GM18507 (cell line): ENCODE data around the gene MAN2A1.
"Not testable (repeated sequence)": the region's sequence is repeated elsewhere in the genome, so short reads cannot be mapped to it uniquely, and the experiment has no call there.

ENCODE experiments used
- DNase-seq: peaks from one replicate; pipeline ENCODE4 v3.0.0; 2011; ENCODE audit warnings: low read depth; ENCODE audit not compliant: insufficient read length; ENCODE audit errors: extremely low spot score
- FAIRE-seq: peaks from 2 replicates; lab custom pipeline; 2011; peaks lifted over from hg19 to GRCh38; lab: Jason Lieb, UNC

MAN2A1 gene

GRCh38 chr5:109788596-109788995 is 98.9 kb downstream of the MAN2A1 start:
- DNase-seq (peak; percentile 25), FAIRE-seq (peak; percentile 55)

GRCh38 chr5:109792613-109793012 is 102.9 kb downstream of the MAN2A1 start:
- no peak for DNase-seq
- no peak for FAIRE-seq

GRCh38 chr5:109803854-109804253 is 114.1 kb downstream of the MAN2A1 start:
- DNase-seq (no peak), FAIRE-seq (peak; percentile 59)

- FAIRE-seq (peak; percentile 36), DNase-seq (no peak)
Observed at GRCh38 chr5:109805472-109805871, 115.7 kb downstream of the MAN2A1 start.

GRCh38 chr5:109805883-109806282 is 116.2 kb downstream of the MAN2A1 start:
- no peak for DNase-seq
- peak; percentile 15 for FAIRE-seq

- FAIRE-seq (no peak), DNase-seq (no peak)
Observed at GRCh38 chr5:109812698-109813097, 123.0 kb downstream of the MAN2A1 start.

- FAIRE-seq (no peak), DNase-seq (no peak)
Observed at GRCh38 chr5:109816732-109817131, 127.0 kb downstream of the MAN2A1 start.

- no peak for FAIRE-seq
- DNase-seq, result no peak
Observed at GRCh38 chr5:109819878-109820277, 130.2 kb downstream of the MAN2A1 start.

- DNase-seq (no peak), FAIRE-seq (no peak)
Observed at GRCh38 chr5:109823597-109823996, 133.9 kb downstream of the MAN2A1 start.

GRCh38 chr5:109825450-109825849 is 135.7 kb downstream of the MAN2A1 start:
- DNase-seq (no peak), FAIRE-seq (no peak)

- no peak for DNase-seq
- FAIRE-seq, result peak; percentile 39
Observed at GRCh38 chr5:109826426-109826825, 136.7 kb downstream of the MAN2A1 start.

- FAIRE-seq (no peak), DNase-seq (no peak)
Observed at GRCh38 chr5:109829331-109829730, 139.6 kb downstream of the MAN2A1 start.

GRCh38 chr5:109830955-109831502 is 141.3 kb downstream of the MAN2A1 start:
- DNase-seq, result no peak
- no peak for FAIRE-seq

- FAIRE-seq, DNase-seq: not testable (repeated sequence)
Observed at GRCh38 chr5:109832207-109833188, 142.8 kb downstream of the MAN2A1 start.

- no peak for FAIRE-seq
- DNase-seq, result no peak
Observed at GRCh38 chr5:109833946-109834345, 144.2 kb downstream of the MAN2A1 start.

- DNase-seq (no peak), FAIRE-seq (no peak)
Observed at GRCh38 chr5:109836280-109836679, 146.6 kb downstream of the MAN2A1 start.

GRCh38 chr5:109837231-109837861 is 147.6 kb downstream of the MAN2A1 start:
- no peak for DNase-seq
- no peak for FAIRE-seq

GRCh38 chr5:109838157-109838556 is 148.4 kb downstream of the MAN2A1 start:
- DNase-seq (no peak), FAIRE-seq (no peak)

- DNase-seq (no peak), FAIRE-seq (no peak)
Observed at GRCh38 chr5:109844148-109844547, 154.4 kb downstream of the MAN2A1 start.

- DNase-seq, result no peak
- no peak for FAIRE-seq
Observed at GRCh38 chr5:109844695-109845094, 155.0 kb downstream of the MAN2A1 start.
